ENCODE measurements around the gene PALB2.

The PALB2 gene

DNA sequence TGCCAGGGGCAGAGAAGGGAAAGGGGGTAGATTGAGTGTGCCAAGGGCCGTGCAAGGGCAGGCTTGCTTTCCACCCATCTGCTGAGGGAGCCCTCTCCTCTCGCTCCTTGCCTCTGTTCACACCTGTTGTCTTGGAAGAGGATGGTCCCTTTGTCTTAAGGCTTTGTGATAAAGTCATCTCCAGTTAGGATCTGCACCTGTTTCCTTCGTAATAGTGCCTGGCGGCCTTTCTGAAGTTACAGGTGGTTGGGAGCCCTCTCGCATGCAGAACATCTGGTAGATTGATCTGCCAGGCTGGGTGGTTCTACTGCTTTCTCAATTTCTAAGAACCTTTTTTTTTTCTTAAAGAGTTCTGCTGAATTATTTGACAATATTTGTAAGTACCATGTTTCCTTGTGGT, 67.3 kb downstream of the PALB2 start:
- Histone ChIP-seq H3K4ac (ENCODE audit: low read depth in 1 of 2, low read length in 2 of 2) (no peak overlapping the region), H3K4me1 (ENCODE audit: control insufficient read depth, insufficient read depth, low read depth, low read length) (no peaks in the 10 kb centered on the region), H2BK12ac (ENCODE audit: low read length in 2 of 2) (no peak overlapping the region), H3K9ac (ENCODE audit: low read length) (no peak overlapping the region), H3K9me3 (ENCODE audit: control insufficient read depth, low read length) (no peaks in the 10 kb centered on the region), H4K91ac (ENCODE audit: low read length) (no peak overlapping the region), H2BK120ac (ENCODE audit: low read depth, low read length) (no peak overlapping the region), H3K4me3 (ENCODE audit: insufficient read depth in 1 of 2, low read depth in 1 of 2, low read length in 2 of 2) (no peak overlapping the region), H3K27me3 (ENCODE audit: control insufficient read depth in 1 of 2, insufficient read depth in 1 of 2, low read length in 2 of 2) (no peaks in the 10 kb centered on the region), H3K23ac (ENCODE audit: low read length in 2 of 2) (no peak overlapping the region), H3K79me1 (replicated peaks; ENCODE audit: low read length, poor library complexity, severe bottlenecking) (peaks cover 17% of the 10 kb centered on the region), H2BK15ac (ENCODE audit: low read depth, poor library complexity, severe bottlenecking) (no peak overlapping the region), H2BK5ac (ENCODE audit: low read depth, low read length, poor library complexity, severe bottlenecking) (no peak overlapping the region), H2AFZ (ENCODE audit: low read depth, low read length) (no peak overlapping the region), H3K27ac (ENCODE audit: low read length, poor library complexity, severe bottlenecking) (no peak overlapping the region), H3K36me3 (ENCODE audit: control insufficient read depth in 1 of 2, insufficient read depth in 2 of 2, low read depth in 1 of 2, low read length in 2 of 2) (peaks cover 51 to 86% of the 10 kb centered on the region in 2 experiments), H3K4me2 (ENCODE audit: low read length, poor library complexity, severe bottlenecking) (no peak overlapping the region), H3K14ac (ENCODE audit: low read length in 2 of 2) (no peak overlapping the region), H3K18ac (ENCODE audit: low read depth in 1 of 2, low read length in 2 of 2) (no peak overlapping the region), H4K8ac (ENCODE audit: low read length) (no peak overlapping the region), H2AK5ac (ENCODE audit: low read length, severe bottlenecking) (no peak overlapping the region)
- no peak for DNase-seq
- WGBS = 100% methylated on average over 5 of the region's 5 CpGs

DNA sequence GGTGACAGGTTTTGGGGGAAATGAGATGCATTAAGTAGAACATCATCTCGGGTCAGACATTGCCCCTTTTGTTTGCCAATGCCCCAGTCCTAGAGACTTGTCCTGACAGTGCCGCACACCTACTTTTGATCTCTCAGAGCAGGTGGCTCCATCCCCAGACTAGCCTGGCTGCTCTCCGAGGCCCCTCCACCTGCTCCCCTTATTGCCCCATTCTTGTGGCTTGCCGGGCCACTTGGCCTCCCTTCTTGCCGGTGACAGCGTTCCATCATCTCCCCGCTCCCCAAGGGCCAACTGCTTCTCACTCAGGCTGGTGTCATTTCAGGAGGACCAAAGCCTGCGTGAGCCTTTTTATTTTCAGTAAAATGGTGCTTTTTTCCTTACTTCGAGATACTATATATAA, 68.7 kb downstream of the PALB2 start:
- H3K9ac ChIP-seq (ENCODE audit: low read length) = no peak overlapping the region
- H3K79me1 ChIP-seq (replicated peaks; ENCODE audit: low read length, poor library complexity, severe bottlenecking) = peaks cover 23% of the 10 kb centered on the region
- H3K14ac ChIP-seq (ENCODE audit: low read length in 2 of 2) = no peak overlapping the region
- no peaks in the 10 kb centered on the region for H3K4me1 ChIP-seq (ENCODE audit: control insufficient read depth, insufficient read depth, low read depth, low read length)
- H3K9me3 ChIP-seq (ENCODE audit: control insufficient read depth, low read length) = no peaks in the 10 kb centered on the region
- H2BK5ac ChIP-seq (ENCODE audit: low read depth, low read length, poor library complexity, severe bottlenecking) = no peak overlapping the region
- no peak for DNase-seq
- no peak overlapping the region for H4K91ac ChIP-seq (ENCODE audit: low read length)
- H3K4me2 ChIP-seq (ENCODE audit: low read length, poor library complexity, severe bottlenecking) = no peak overlapping the region
- no peak overlapping the region for H3K4me3 ChIP-seq (ENCODE audit: insufficient read depth in 1 of 2, low read depth in 1 of 2, low read length in 2 of 2)
- no peak overlapping the region for H4K8ac ChIP-seq (ENCODE audit: low read length)
- no peak overlapping the region for H2AK5ac ChIP-seq (ENCODE audit: low read length, severe bottlenecking)
- H2BK15ac ChIP-seq (ENCODE audit: low read depth, poor library complexity, severe bottlenecking) = no peak overlapping the region
- H3K36me3 ChIP-seq (ENCODE audit: control insufficient read depth in 1 of 2, insufficient read depth in 2 of 2, low read depth in 1 of 2, low read length in 2 of 2) = peaks cover 59 to 92% of the 10 kb centered on the region in 2 experiments
- no peak overlapping the region for H3K18ac ChIP-seq (ENCODE audit: low read depth in 1 of 2, low read length in 2 of 2)
- H2BK120ac ChIP-seq (ENCODE audit: low read depth, low read length) = no peak overlapping the region
- 98% methylated on average over 7 of the region's 9 CpGs for WGBS
- H3K27ac ChIP-seq (ENCODE audit: low read length, poor library complexity, severe bottlenecking) = no peak overlapping the region
- H2AFZ ChIP-seq (ENCODE audit: low read depth, low read length) = no peak overlapping the region
- no peaks in the 10 kb centered on the region for H3K27me3 ChIP-seq (ENCODE audit: control insufficient read depth in 1 of 2, insufficient read depth in 1 of 2, low read length in 2 of 2)
- H2BK12ac ChIP-seq (ENCODE audit: low read length in 2 of 2) = no peak overlapping the region
- no peak overlapping the region for H3K23ac ChIP-seq (ENCODE audit: low read length in 2 of 2)
- H3K4ac ChIP-seq (ENCODE audit: low read depth in 1 of 2, low read length in 2 of 2) = no peak overlapping the region

DNA sequence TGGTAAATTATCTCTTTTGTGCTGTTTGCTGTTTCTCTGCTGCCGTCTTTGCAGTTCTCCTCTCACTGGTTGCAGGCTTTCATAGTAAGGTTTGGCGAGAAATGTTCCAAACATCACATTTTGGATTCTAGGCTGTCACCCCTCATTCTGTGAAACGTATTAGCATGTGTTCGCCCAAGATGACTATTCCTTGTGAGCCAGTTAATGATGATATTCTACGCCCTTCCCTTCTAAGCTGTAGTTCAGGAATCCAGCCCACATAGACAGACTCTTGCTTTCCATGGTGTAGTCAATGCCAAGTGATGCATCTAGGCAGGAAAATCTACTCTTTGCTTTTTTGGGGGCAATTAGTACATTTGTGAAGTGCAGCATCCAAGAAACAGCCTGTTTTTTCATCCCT, 69.2 kb downstream of the PALB2 start:
- no peak overlapping the region for H3K14ac ChIP-seq (ENCODE audit: low read length in 2 of 2)
- no peak overlapping the region for H3K4me2 ChIP-seq (ENCODE audit: low read length, poor library complexity, severe bottlenecking)
- H2BK15ac ChIP-seq (ENCODE audit: low read depth, poor library complexity, severe bottlenecking) = no peak overlapping the region
- peaks cover 25% of the 10 kb centered on the region for H3K79me1 ChIP-seq (replicated peaks; ENCODE audit: low read length, poor library complexity, severe bottlenecking)
- H2AK5ac ChIP-seq (ENCODE audit: low read length, severe bottlenecking) = no peak overlapping the region
- H3K27ac ChIP-seq (ENCODE audit: low read length, poor library complexity, severe bottlenecking) = no peak overlapping the region
- H3K36me3 ChIP-seq (ENCODE audit: control insufficient read depth in 1 of 2, insufficient read depth in 2 of 2, low read depth in 1 of 2, low read length in 2 of 2) = peaks cover 62 to 93% of the 10 kb centered on the region in 2 experiments
- H3K4me1 ChIP-seq (ENCODE audit: control insufficient read depth, insufficient read depth, low read depth, low read length) = no peaks in the 10 kb centered on the region
- no peak overlapping the region for H2BK120ac ChIP-seq (ENCODE audit: low read depth, low read length)
- no peaks in the 10 kb centered on the region for H3K27me3 ChIP-seq (ENCODE audit: control insufficient read depth in 1 of 2, insufficient read depth in 1 of 2, low read length in 2 of 2)
- H2BK5ac ChIP-seq (ENCODE audit: low read depth, low read length, poor library complexity, severe bottlenecking) = no peak overlapping the region
- H3K4ac ChIP-seq (ENCODE audit: low read depth in 1 of 2, low read length in 2 of 2) = no peak overlapping the region
- H4K8ac ChIP-seq (ENCODE audit: low read length) = no peak overlapping the region
- no peaks in the 10 kb centered on the region for H3K9me3 ChIP-seq (ENCODE audit: control insufficient read depth, low read length)
- no peak for DNase-seq
- no peak overlapping the region for H3K23ac ChIP-seq (ENCODE audit: low read length in 2 of 2)
- no peak overlapping the region for H4K91ac ChIP-seq (ENCODE audit: low read length)
- H3K9ac ChIP-seq (ENCODE audit: low read length) = no peak overlapping the region
- 99% methylated on average over 5 of the region's 5 CpGs for WGBS
- no peak overlapping the region for H2BK12ac ChIP-seq (ENCODE audit: low read length in 2 of 2)
- H3K18ac ChIP-seq (ENCODE audit: low read depth in 1 of 2, low read length in 2 of 2) = no peak overlapping the region
- no peak overlapping the region for H2AFZ ChIP-seq (ENCODE audit: low read depth, low read length)
- no peak overlapping the region for H3K4me3 ChIP-seq (ENCODE audit: insufficient read depth in 1 of 2, low read depth in 1 of 2, low read length in 2 of 2)

DNA sequence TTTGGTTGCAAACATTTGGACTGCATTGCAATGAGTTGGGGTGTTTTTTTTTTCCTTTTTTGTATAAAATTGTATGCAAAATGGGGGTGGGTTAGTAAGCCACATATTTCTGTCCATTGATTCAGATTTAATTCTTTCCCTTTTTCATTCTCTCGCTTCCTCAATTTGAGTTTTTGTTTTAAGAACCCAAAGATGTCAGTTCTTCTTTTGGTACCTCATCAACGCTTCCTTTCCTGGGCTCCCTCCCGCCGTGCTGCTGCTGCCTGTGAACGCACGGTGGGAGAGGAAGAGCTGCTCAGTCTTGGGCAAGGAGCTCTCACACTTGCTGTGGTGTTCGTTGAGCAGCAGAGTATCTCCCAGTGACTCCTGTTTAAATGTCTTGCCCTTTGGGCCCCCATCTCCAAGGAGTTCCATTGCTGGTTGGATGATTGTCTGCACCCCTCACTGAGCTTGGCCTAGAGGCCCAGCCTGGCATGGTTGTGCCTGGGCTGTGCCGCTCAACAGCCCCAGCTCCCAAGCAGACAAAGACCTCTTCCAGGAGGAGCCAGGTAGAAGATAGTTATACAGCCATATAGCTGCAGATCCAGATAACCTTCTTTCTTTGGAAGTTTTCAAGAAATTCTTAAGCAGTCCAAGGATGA, 70.0 kb downstream of the PALB2 start:
- Histone ChIP-seq H3K9me3 (ENCODE audit: control insufficient read depth, low read length) (no peaks in the 10 kb centered on the region), H3K27ac (ENCODE audit: low read length, poor library complexity, severe bottlenecking) (no peak overlapping the region), H2BK12ac (ENCODE audit: low read length in 2 of 2) (no peak overlapping the region), H2BK15ac (ENCODE audit: low read depth, poor library complexity, severe bottlenecking) (no peak overlapping the region), H3K36me3 (ENCODE audit: control insufficient read depth in 1 of 2, insufficient read depth in 2 of 2, low read depth in 1 of 2, low read length in 2 of 2) (peaks cover 63 to 95% of the 10 kb centered on the region in 2 experiments), H2AK5ac (ENCODE audit: low read length, severe bottlenecking) (no peak overlapping the region), H3K27me3 (ENCODE audit: control insufficient read depth in 1 of 2, insufficient read depth in 1 of 2, low read length in 2 of 2) (no peaks in the 10 kb centered on the region), H2AFZ (ENCODE audit: low read depth, low read length) (no peak overlapping the region), H3K18ac (ENCODE audit: low read depth in 1 of 2, low read length in 2 of 2) (no peak overlapping the region), H2BK120ac (ENCODE audit: low read depth, low read length) (no peak overlapping the region), H3K79me1 (replicated peaks; ENCODE audit: low read length, poor library complexity, severe bottlenecking) (peaks cover 29% of the 10 kb centered on the region), H3K14ac (ENCODE audit: low read length in 2 of 2) (no peak overlapping the region), H3K4ac (ENCODE audit: low read depth in 1 of 2, low read length in 2 of 2) (no peak overlapping the region), H4K91ac (ENCODE audit: low read length) (no peak overlapping the region), H4K8ac (ENCODE audit: low read length) (no peak overlapping the region), H3K9ac (ENCODE audit: low read length) (no peak overlapping the region), H3K4me3 (ENCODE audit: insufficient read depth in 1 of 2, low read depth in 1 of 2, low read length in 2 of 2) (no peak overlapping the region), H3K4me1 (ENCODE audit: control insufficient read depth, insufficient read depth, low read depth, low read length) (no peaks in the 10 kb centered on the region), H3K23ac (ENCODE audit: low read length in 2 of 2) (no peak overlapping the region), H3K4me2 (ENCODE audit: low read length, poor library complexity, severe bottlenecking) (no peak overlapping the region), H2BK5ac (ENCODE audit: low read depth, low read length, poor library complexity, severe bottlenecking) (no peak overlapping the region)
- no peak for DNase-seq
- WGBS = 92% methylated on average over 8 of the region's 8 CpGs
